B cell (primary cell): ENCODE results near the gene TCEAL9. TPM values are rescaled to one million over a fixed set of nuclear protein-coding genes. Genes with fewer than 3 reads are reported as not detected.

Source experiments
- ATAC-seq: fragments of 200-7000 bp; cut with Tn5 transposase; one replicate; pipeline ENCODE4 v1.10.0; 2021; ENCODE audit warnings: low read depth, mild to moderate bottlenecking, moderate number of reproducible peaks, moderate library complexity
- CTCF ChIA-PET: fragments of 350-600 bp; sonication (Branson Sonifier 250); formaldehyde crosslinking; loops from one replicate; lab custom pipeline; 2021; ENCODE audit warnings: antibody characterized with exemption, inconsistent platforms; lab: Charles Lee
- POLR2A ChIA-PET: fragments of 350-600 bp; sonication (Branson Sonifier 250); formaldehyde crosslinking; loops from one replicate; lab custom pipeline; 2021; ENCODE audit warnings: antibody characterized with exemption; lab: Charles Lee
- DNase-seq: peaks from one replicate; pipeline ENCODE4 v3.0.0; 2013
- H2AFZ ChIP-seq: 2 replicates; pipeline ENCODE4 v1.6.1; 2012; ENCODE audit warnings: mild to moderate bottlenecking, low read depth, low read length; ENCODE audit not compliant: insufficient read depth, poor library complexity, severe bottlenecking
- H3K27ac ChIP-seq, 2 donors: 1 replicate in 1 of 2; 2 replicates in 1 of 2; pipeline ENCODE4 v1.5.1; 2012 to 2013; ENCODE audit warnings: low read length in 2 of 2, mild to moderate bottlenecking in 2 of 2, moderate library complexity in 1 of 2
- H3K27me3 ChIP-seq, 4 experiments: fragments of 200-600 bp in 1 of 4; sonication (generic) in 1 of 4; replicated peaks in 1 of 4; 1 replicate in 2 of 4; 2 replicates in 2 of 4; pipeline versions ENCODE4 v1.6.1 to v1.7.0; 2013 to 2016; ENCODE audit warnings: low read length in 3 of 4, mild to moderate bottlenecking in 2 of 4, mixed read lengths in 1 of 4, moderate library complexity in 1 of 4; ENCODE audit not compliant: insufficient read depth in 4 of 4, control insufficient read depth in 3 of 4; ENCODE audit errors: control extremely low read depth in 1 of 4
- H3K36me3 ChIP-seq, 2 experiments: replicated peaks in 1 of 2; 1 replicate in 1 of 2; 2 replicates in 1 of 2; pipeline versions ENCODE4 v1.6.1 to v1.7.1; 2013; ENCODE audit warnings: low read length in 1 of 2; ENCODE audit not compliant: insufficient read depth in 2 of 2, control insufficient read depth in 1 of 2; ENCODE audit errors: control extremely low read depth in 1 of 2, extremely low read depth in 1 of 2
- H3K4me1 ChIP-seq, 2 donors: fragments of 200-600 bp in 1 of 2; sonication (generic) in 1 of 2; 1 replicate in 1 of 2; 2 replicates in 1 of 2; pipeline versions ENCODE4 v1.5.1 to v1.6.1; 2013 to 2017; ENCODE audit warnings: low read length in 2 of 2; ENCODE audit not compliant: control insufficient read depth in 2 of 2, insufficient read depth in 2 of 2
- H3K4me2 ChIP-seq: replicated peaks from 2 replicates; pipeline ENCODE3; 2012; ENCODE audit warnings: mild to moderate bottlenecking, low read depth, low read length; ENCODE audit not compliant: poor library complexity, severe bottlenecking
- H3K4me3 ChIP-seq, 5 experiments: fragments of 200-600 bp in 1 of 5; sonication (generic) in 1 of 5; 1 replicate in 3 of 5; 2 replicates in 2 of 5; pipeline versions ENCODE4 v1.5.1 to v1.7.0; 2011 to 2016; ENCODE audit warnings: low read length in 4 of 5, mild to moderate bottlenecking in 4 of 5, low read depth in 2 of 5, control low read depth in 1 of 5, moderate library complexity in 1 of 5; ENCODE audit not compliant: insufficient read depth in 1 of 5; ENCODE audit errors: control extremely low read depth in 1 of 5, extremely low read depth in 1 of 5
- H3K79me2 ChIP-seq: fragments of 200-600 bp; sonication (generic); one replicate; pipeline ENCODE4 v1.6.0; 2016; ENCODE audit warnings: low read length; ENCODE audit not compliant: control insufficient read depth, insufficient read depth
- H3K9ac ChIP-seq: fragments of 200-600 bp; sonication (generic); 2 replicates; pipeline ENCODE4 v1.6.1; 2017; ENCODE audit warnings: mild to moderate bottlenecking, low read length, moderate library complexity
- H3K9me3 ChIP-seq, 3 donors: one replicate each; pipeline versions ENCODE4 v1.6.1 to v1.7.1; 2013; ENCODE audit warnings: low read length in 2 of 3; ENCODE audit not compliant: control insufficient read depth in 2 of 3, insufficient read depth in 1 of 3; ENCODE audit errors: control extremely low read depth in 1 of 3
- H4K20me1 ChIP-seq: 2 replicates; pipeline ENCODE4 v1.6.0; 2012; ENCODE audit warnings: mild to moderate bottlenecking, low read length; ENCODE audit not compliant: insufficient read depth, control insufficient read depth, poor library complexity, severe bottlenecking
- H3K27ac Mint-ChIP-seq: one replicate; pipeline ENCODE4 v1.8.0; 2021; ENCODE audit warnings: mixed read lengths
- H3K27me3 Mint-ChIP-seq: one replicate; pipeline ENCODE4 v1.8.0; 2021; ENCODE audit warnings: mixed read lengths
- H3K4me1 Mint-ChIP-seq: one replicate; pipeline ENCODE4 v1.8.0; 2021; ENCODE audit warnings: mixed read lengths
- H3K4me3 Mint-ChIP-seq: one replicate; pipeline ENCODE4 v1.8.0; 2021; ENCODE audit warnings: mixed read lengths
- H3K9me3 Mint-ChIP-seq: one replicate; pipeline ENCODE4 v1.8.0; 2022; ENCODE audit warnings: mixed read lengths; ENCODE audit not compliant: insufficient read depth
- CTCF ChIP-seq: fragments of 200-600 bp; IDR thresholded peaks from one replicate; pipeline ENCODE4 v1.8.0; 2022; ENCODE audit warnings: antibody characterized with exemption, mild to moderate bottlenecking
- EZH2 ChIP-seq: IDR thresholded peaks from 2 replicates; pipeline ENCODE4 v1.6.1; 2012; ENCODE audit warnings: borderline replicate concordance, low read depth, mild to moderate bottlenecking, moderate library complexity, low read length; ENCODE audit not compliant: insufficient read depth, poor library complexity, severe bottlenecking
- WGBS: methylation state at CpG from one replicate; pipeline ENCODE4 v1.1.5; 2013; ENCODE audit warnings: missing lambda C conversion rate; ENCODE audit not compliant: insufficient coverage; 5-methylcytosine and 5-hydroxymethylcytosine counted together
- intact Hi-C: fragments of 100-400 bp; cut with micrococcal nuclease; formaldehyde crosslinking; loops from one replicate; pipeline ENCODE4 v1.10.0; 2022
- polyA plus RNA-seq: library from polyadenylated mRNA; depleted of rRNA; stranded (reverse); fragments of >200 nt; gene quantifications from 2 replicates; pipeline ENCODE4 v1.2.3, GENCODE V29; 2012
- total RNA-seq, 2 donors: library from RNA; stranded (reverse); fragments of 120-200 nt in 1 of 2; gene quantifications; 1 replicate in 1 of 2; 2 replicates in 1 of 2; pipeline versions ENCODE4 v1.2.3 to v1.2.4, GENCODE V29; 2013 to 2022

TCEAL9 gene
- total and polyA plus RNA-seq, 2 donors (not counting 1 experiment from before 2014, with no cell fraction given) = 0.34 to 0.42 TPM

- Mint-ChIP-seq H3K27ac (no peak overlapping the region), H3K27me3 (no peaks in the 10 kb centered on the region), H3K4me3 (no peak overlapping the region), H3K4me1 (peaks cover under 1% of the 10 kb centered on the region), H3K9me3 (no peaks in the 10 kb centered on the region)
- no peak for TF ChIP-seq EZH2
- DNase-seq (no peak), ATAC-seq (no peak)
- H3K36me3 ChIP-seq = no peaks in the 10 kb centered on the region
- H3K9ac ChIP-seq = no peak overlapping the region
- no peaks in the 10 kb centered on the region for H3K27me3 ChIP-seq
- H3K9me3 ChIP-seq = no peaks in the 10 kb centered on the region
- no peaks in the 10 kb centered on the region for H3K4me1 ChIP-seq
- no peaks in the 10 kb centered on the region for H3K79me2 ChIP-seq
- H3K4me3 ChIP-seq = no peak overlapping the region
- no CpG with 5 or more reads among the region's 1 CpG for WGBS
- intact Hi-C loops = no loop called here
- no peak overlapping the region for H3K27ac ChIP-seq
- CTCF ChIA-PET = no interaction called here
- H2AFZ ChIP-seq = no peak overlapping the region
- no peaks in the 10 kb centered on the region for H4K20me1 ChIP-seq
- H3K4me2 ChIP-seq = no peak overlapping the region
- POLR2A ChIA-PET = no interaction called here
These were observed 5.5 kb downstream of the TCEAL9 start for GRCh38 chrX:103361798-103362197.

- DNase-seq (no peak), ATAC-seq (no peak)
- Histone ChIP-seq H4K20me1 (no peaks in the 10 kb centered on the region), H3K4me1 (no peaks in the 10 kb centered on the region), H3K4me3 (no peak overlapping the region), H3K27ac (no peak overlapping the region), H3K9me3 (no peaks in the 10 kb centered on the region), H3K4me2 (no peak overlapping the region), H3K9ac (no peak overlapping the region), H2AFZ (no peak overlapping the region), H3K79me2 (no peaks in the 10 kb centered on the region), H3K36me3 (no peaks in the 10 kb centered on the region), H3K27me3 (no peaks in the 10 kb centered on the region)
- no peak overlapping the region for H3K27ac Mint-ChIP-seq
- CTCF ChIA-PET = no interaction called here
- TF ChIP-seq CTCF (no peak), EZH2 (no peak)
- no peaks in the 10 kb centered on the region for H3K9me3 Mint-ChIP-seq
- POLR2A ChIA-PET = no interaction called here
- no CpG with 5 or more reads among the region's 1 CpG for WGBS
- H3K27me3 Mint-ChIP-seq = no peaks in the 10 kb centered on the region
- H3K4me3 Mint-ChIP-seq = no peak overlapping the region
- no peaks in the 10 kb centered on the region for H3K4me1 Mint-ChIP-seq
- intact Hi-C loops = no loop called here
These were observed 6.2 kb downstream of the TCEAL9 start for GRCh38 chrX:103362474-103362873.
